AG10803 (cell line): ENCODE measurements around the gene ALX4.

ENCODE experiments used
- DNase-seq: peaks from one replicate; pipeline ENCODE4 v3.0.0; 2010; ENCODE audit warnings: low read depth
- H3K4me3 ChIP-seq: 2 replicates; pipeline ENCODE4 v1.5.1; 2011; ENCODE audit warnings: mild to moderate bottlenecking, low read length, control low read depth
- TF ChIP-seq, protein P1 (sequence below): conservative IDR thresholded peaks from 2 replicates; pipeline ENCODE4 v1.5.1; 2011; ENCODE audit warnings: mild to moderate bottlenecking, low read length, control low read depth, inconsistent platforms

The ALX4 gene

GRCh38 chr11:44335919-44336318 is 26.0 kb upstream of the ALX4 start:
- H3K4me3 ChIP-seq: no peak overlapping the region
- TF ChIP-seq, protein P1, sequence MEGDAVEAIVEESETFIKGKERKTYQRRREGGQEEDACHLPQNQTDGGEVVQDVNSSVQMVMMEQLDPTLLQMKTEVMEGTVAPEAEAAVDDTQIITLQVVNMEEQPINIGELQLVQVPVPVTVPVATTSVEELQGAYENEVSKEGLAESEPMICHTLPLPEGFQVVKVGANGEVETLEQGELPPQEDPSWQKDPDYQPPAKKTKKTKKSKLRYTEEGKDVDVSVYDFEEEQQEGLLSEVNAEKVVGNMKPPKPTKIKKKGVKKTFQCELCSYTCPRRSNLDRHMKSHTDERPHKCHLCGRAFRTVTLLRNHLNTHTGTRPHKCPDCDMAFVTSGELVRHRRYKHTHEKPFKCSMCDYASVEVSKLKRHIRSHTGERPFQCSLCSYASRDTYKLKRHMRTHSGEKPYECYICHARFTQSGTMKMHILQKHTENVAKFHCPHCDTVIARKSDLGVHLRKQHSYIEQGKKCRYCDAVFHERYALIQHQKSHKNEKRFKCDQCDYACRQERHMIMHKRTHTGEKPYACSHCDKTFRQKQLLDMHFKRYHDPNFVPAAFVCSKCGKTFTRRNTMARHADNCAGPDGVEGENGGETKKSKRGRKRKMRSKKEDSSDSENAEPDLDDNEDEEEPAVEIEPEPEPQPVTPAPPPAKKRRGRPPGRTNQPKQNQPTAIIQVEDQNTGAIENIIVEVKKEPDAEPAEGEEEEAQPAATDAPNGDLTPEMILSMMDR: no peak
- no peak for DNase-seq

- TF ChIP-seq, protein P1: no peak
- no peak for DNase-seq
- H3K4me3 ChIP-seq: no peak overlapping the region
These were observed 25.3 kb upstream of the ALX4 start for GRCh38 chr11:44335052-44335760.

GRCh38 chr11:44334356-44335004 is 24.5 kb upstream of the ALX4 start:
- no peak overlapping the region for H3K4me3 ChIP-seq
- TF ChIP-seq, protein P1: no peak
- no peak for DNase-seq

GRCh38 chr11:44333271-44334218 is 23.6 kb upstream of the ALX4 start:
- no peak for DNase-seq
- TF ChIP-seq, protein P1: no peak
- H3K4me3 ChIP-seq: no peak overlapping the region

- no peak for DNase-seq
- TF ChIP-seq, protein P1: no peak
- H3K4me3 ChIP-seq: no peak overlapping the region
These were observed 22.7 kb upstream of the ALX4 start for GRCh38 chr11:44332665-44333064.

- TF ChIP-seq, protein P1: no peak
These were observed 19.7 kb upstream of the ALX4 start for GRCh38 chr11:44329472-44330230.

More at GRCh38 chr11:44329472-44330230, 19.7 kb upstream of the ALX4 start:
- H3K4me3 ChIP-seq: no peak overlapping the region
- no peak for DNase-seq
